ENCODE measurements around the gene MMP7. TPM values are rescaled to one million over a fixed set of nuclear protein-coding genes. Genes with fewer than 3 reads are reported as not detected.

Gene MMP7
- total and polyA plus RNA-seq, 2 of the 4 experiments (the other 2 are of a cell fraction) = not detected

DNA sequence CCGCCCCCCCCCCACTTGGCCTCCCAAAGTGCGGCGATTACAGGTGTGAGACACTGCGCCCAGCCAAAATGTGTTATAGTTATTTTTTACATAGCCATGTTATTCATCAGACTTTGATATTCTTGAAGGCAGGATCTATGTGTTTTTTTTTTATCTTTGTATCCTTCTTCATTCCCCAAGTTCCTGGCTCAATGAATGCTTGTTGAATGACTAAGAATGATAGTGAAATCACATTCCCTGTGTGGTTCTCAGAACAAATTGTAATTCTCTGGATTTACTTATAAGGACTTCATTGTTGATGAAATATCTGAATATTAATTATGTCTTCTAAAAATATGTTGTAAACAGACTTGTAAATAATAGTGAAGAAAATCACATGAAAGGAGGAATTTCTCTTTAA lies 33.5 kb downstream of the MMP7 start:
- Histone ChIP-seq H4K20me1 (ENCODE audit: insufficient read depth, low read length) (no peaks in the 10 kb centered on the region), H3K27me3 (ENCODE audit: control insufficient read depth, insufficient read depth, low read length) (no peaks in the 10 kb centered on the region), H3K56ac (ENCODE audit: extremely low read depth, insufficient read depth, low read length) (no peak overlapping the region), H3K36me3 (ENCODE audit: control insufficient read depth, insufficient read depth, low read length) (no peaks in the 10 kb centered on the region), H3K14ac (replicated peaks; ENCODE audit: low read depth, low read length) (no peak overlapping the region), H2BK20ac (ENCODE audit: low read depth, low read length) (no peak overlapping the region), H3K4me3 (ENCODE audit: insufficient read depth, low read depth, low read length) (no peak overlapping the region), H4K8ac (ENCODE audit: low read depth in 2 of 2, low read length in 2 of 2) (no peak overlapping the region), H3K4ac (ENCODE audit: low read depth, low read length) (no peak overlapping the region), H2BK120ac (ENCODE audit: low read depth, low read length) (no peak overlapping the region), H3K79me1 (ENCODE audit: low read depth in 1 of 2, low read length in 2 of 2) (no peaks in the 10 kb centered on the region), H3K4me2 (ENCODE audit: low read depth, low read length) (no peak overlapping the region), H2BK5ac (ENCODE audit: low read depth, low read length, poor library complexity, severe bottlenecking) (no peak overlapping the region), H4K91ac (ENCODE audit: insufficient read depth, low read depth, low read length) (no peak overlapping the region), H3K18ac (ENCODE audit: low read depth, low read length) (no peak overlapping the region), H2AK5ac (ENCODE audit: low read depth, low read length) (no peak overlapping the region), H4K5ac (ENCODE audit: low read depth, low read length) (no peak overlapping the region), H3K9ac (ENCODE audit: low read depth, low read length) (no peak overlapping the region), H2AK9ac (replicated peaks; ENCODE audit: low read depth, low read length, poor library complexity) (no peak overlapping the region), H3K27ac (ENCODE audit: insufficient read depth, low read length) (no peak overlapping the region), H2AFZ (replicated peaks; ENCODE audit: low read length, poor library complexity) (no peak overlapping the region), H3K23ac (ENCODE audit: low read depth, low read length) (no peak overlapping the region), H3K9me1 (ENCODE audit: insufficient read depth, low read length) (no peaks in the 10 kb centered on the region), H2BK15ac (ENCODE audit: low read depth, low read length) (no peak overlapping the region), H3K4me1 (ENCODE audit: control insufficient read depth, insufficient read depth, low read length) (peaks cover 3% of the 10 kb centered on the region; the same call in 1 of the 2 replicates), H3K9me3 (ENCODE audit: control insufficient read depth, insufficient read depth, low read length) (no peaks in the 10 kb centered on the region)
- CTCF ChIA-PET = interaction anchor here (1.2 kb wide), 1 partner anchor 169 kb away, joined by 3 read pairs; no protein-coding TSS in a partner anchor
- ATAC-seq (ENCODE audit: low read depth) (peak; percentile 50; the same call in 1 of the 2 replicates), DNase-seq (peak; percentile 77)
- BruUV-seq (replicated peaks) = no TSS peak
- intact Hi-C loops (cut with micrococcal nuclease) (no loop called here), dilution Hi-C loops (cut with HindIII; ENCODE audit: low sequenced_read_pairs, unreplicated experiment) (no loop called here), in situ Hi-C loops (cut with MboI; ENCODE audit: low sequenced_read_pairs) (loop anchor here (5.0 to 25.0 kb wide), 3 partner anchors 105 to 1060 kb away; no protein-coding TSS in a partner anchor)
- WGBS, 2 experiments (ENCODE audit: extremely low coverage in 2 of 2, insufficient read length in 1 of 2) = no CpG with 5 or more reads among the region's 4 CpGs
- POLR2A ChIA-PET (ENCODE audit: unreplicated experiment) = no interaction called here
- TF ChIP-seq MAZ (IDR thresholded peaks at IDR 0.05; ENCODE audit: borderline replicate concordance, low read depth, low read length) (no peak), FOS (IDR thresholded peaks at IDR 0.05; ENCODE audit: low read depth, low read length) (no peak), POLR2A (IDR thresholded peaks at IDR 0.05; ENCODE audit: low read depth, low read length) (no peak), MAFK (IDR thresholded peaks at IDR 0.05; ENCODE audit: low read depth, low read length) (no peak), RCOR1 (IDR thresholded peaks at IDR 0.05; ENCODE audit: insufficient replicate concordance, low read length) (no peak), SMC3 (IDR thresholded peaks at IDR 0.05; ENCODE audit: low read depth, low read length) (no peak), RAD21 (IDR thresholded peaks at IDR 0.05; ENCODE audit: low read length) (no peak), MXI1 (IDR thresholded peaks at IDR 0.05; ENCODE audit: borderline replicate concordance, low read depth, low read length) (no peak), BHLHE40 (IDR thresholded peaks at IDR 0.05; ENCODE audit: low read depth, low read length) (no peak), RFX5 (IDR thresholded peaks at IDR 0.05; ENCODE audit: low read depth, low read length) (no peak), CEBPB (IDR thresholded peaks at IDR 0.05; ENCODE audit: low read depth, low read length) (no peak), CHD1 (IDR thresholded peaks at IDR 0.05; ENCODE audit: low read depth, low read length) (no peak), NFE2L2 (IDR thresholded peaks at IDR 0.05; ENCODE audit: low read depth, low read length) (no peak)
- TF ChIP-seq, protein P1, sequence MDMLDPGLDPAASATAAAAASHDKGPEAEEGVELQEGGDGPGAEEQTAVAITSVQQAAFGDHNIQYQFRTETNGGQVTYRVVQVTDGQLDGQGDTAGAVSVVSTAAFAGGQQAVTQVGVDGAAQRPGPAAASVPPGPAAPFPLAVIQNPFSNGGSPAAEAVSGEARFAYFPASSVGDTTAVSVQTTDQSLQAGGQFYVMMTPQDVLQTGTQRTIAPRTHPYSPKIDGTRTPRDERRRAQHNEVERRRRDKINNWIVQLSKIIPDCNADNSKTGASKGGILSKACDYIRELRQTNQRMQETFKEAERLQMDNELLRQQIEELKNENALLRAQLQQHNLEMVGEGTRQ (IDR thresholded peaks at IDR 0.05; ENCODE audit: low read depth, low read length) = no peak
- TF ChIP-seq, protein P2, sequence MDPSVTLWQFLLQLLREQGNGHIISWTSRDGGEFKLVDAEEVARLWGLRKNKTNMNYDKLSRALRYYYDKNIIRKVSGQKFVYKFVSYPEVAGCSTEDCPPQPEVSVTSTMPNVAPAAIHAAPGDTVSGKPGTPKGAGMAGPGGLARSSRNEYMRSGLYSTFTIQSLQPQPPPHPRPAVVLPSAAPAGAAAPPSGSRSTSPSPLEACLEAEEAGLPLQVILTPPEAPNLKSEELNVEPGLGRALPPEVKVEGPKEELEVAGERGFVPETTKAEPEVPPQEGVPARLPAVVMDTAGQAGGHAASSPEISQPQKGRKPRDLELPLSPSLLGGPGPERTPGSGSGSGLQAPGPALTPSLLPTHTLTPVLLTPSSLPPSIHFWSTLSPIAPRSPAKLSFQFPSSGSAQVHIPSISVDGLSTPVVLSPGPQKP (IDR thresholded peaks at IDR 0.05; ENCODE audit: borderline replicate concordance, low read depth, low read length) = no peak
- TF ChIP-seq, protein P3, sequence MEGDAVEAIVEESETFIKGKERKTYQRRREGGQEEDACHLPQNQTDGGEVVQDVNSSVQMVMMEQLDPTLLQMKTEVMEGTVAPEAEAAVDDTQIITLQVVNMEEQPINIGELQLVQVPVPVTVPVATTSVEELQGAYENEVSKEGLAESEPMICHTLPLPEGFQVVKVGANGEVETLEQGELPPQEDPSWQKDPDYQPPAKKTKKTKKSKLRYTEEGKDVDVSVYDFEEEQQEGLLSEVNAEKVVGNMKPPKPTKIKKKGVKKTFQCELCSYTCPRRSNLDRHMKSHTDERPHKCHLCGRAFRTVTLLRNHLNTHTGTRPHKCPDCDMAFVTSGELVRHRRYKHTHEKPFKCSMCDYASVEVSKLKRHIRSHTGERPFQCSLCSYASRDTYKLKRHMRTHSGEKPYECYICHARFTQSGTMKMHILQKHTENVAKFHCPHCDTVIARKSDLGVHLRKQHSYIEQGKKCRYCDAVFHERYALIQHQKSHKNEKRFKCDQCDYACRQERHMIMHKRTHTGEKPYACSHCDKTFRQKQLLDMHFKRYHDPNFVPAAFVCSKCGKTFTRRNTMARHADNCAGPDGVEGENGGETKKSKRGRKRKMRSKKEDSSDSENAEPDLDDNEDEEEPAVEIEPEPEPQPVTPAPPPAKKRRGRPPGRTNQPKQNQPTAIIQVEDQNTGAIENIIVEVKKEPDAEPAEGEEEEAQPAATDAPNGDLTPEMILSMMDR (conservative IDR thresholded peaks at IDR 0.05; ENCODE audit: low read depth, low read length) = no peak
